HG02970 (cell line): Measurements from ENCODE around the gene EVI5.
"Not testable (repeated sequence)": the region's sequence is repeated elsewhere in the genome, so short reads cannot be mapped to it uniquely, and the experiment has no call there.

Source experiments
- ATAC-seq: cut with Tn5 transposase; IDR thresholded peaks from one replicate; pipeline ENCODE4 v1.9.1; 2021; ENCODE audit warnings: mild to moderate bottlenecking, moderate library complexity, moderate number of reproducible peaks; ENCODE audit not compliant: unreplicated experiment, low FRiP score

EVI5 gene

DNA sequence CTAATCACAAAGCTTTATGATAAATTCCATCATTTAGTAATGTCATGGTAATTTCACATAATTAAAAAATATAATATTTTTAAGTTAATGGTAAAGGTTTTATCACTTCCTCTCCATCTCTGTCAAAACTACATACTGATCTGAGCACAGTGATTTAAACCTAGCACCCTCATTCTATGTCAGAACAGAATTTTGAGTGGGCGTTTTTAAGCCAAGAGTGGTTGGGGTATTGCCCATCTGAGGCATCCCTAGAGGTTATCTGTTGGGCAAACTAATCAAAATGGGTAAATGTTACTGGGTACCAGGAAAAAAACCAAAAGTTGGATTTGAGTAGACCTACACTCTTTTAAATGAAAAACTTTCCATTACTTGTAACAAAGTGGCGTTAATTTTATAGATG lies 197.5 kb downstream of the EVI5 start:
- no peak for ATAC-seq

DNA sequence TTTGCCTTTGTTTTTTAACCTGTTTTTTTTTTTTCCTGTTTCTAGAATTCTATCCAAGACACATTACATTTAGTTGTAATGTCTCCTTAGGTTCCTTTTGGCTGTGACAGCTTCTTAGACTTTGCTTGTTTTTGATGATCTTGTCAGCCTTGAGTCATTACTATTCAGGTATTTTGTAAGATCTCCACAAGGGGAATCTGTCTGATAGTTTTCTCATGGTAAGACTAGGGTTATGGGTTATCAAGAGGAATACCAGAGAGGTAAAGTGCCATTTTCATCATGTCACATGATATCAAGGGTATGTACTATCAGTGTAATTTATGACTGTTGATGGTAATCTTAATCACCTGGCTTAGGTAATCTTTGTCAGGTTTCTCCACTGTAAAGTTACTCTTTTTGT lies 199.1 kb downstream of the EVI5 start:
- ATAC-seq = no peak

DNA sequence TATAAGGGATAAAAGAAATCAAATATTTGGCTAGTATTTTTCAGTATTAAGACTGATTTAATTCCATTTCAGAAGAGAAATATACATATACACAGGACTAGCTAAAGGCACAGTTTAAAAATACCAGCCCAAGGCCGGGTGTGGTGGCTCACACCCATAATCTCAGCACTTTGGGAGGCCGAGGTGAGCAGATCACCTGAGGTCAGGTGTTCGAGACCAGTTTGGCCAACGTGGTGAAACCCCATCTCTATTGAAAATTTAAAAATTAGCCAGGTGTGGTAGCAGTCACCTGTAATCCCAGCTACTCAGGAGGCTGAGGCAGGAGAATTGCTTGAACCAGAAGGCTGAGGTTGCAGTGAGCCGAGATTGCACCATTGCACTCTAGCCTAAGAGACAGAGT lies 200.1 kb downstream of the EVI5 start:
- not testable (repeated sequence) for ATAC-seq

DNA sequence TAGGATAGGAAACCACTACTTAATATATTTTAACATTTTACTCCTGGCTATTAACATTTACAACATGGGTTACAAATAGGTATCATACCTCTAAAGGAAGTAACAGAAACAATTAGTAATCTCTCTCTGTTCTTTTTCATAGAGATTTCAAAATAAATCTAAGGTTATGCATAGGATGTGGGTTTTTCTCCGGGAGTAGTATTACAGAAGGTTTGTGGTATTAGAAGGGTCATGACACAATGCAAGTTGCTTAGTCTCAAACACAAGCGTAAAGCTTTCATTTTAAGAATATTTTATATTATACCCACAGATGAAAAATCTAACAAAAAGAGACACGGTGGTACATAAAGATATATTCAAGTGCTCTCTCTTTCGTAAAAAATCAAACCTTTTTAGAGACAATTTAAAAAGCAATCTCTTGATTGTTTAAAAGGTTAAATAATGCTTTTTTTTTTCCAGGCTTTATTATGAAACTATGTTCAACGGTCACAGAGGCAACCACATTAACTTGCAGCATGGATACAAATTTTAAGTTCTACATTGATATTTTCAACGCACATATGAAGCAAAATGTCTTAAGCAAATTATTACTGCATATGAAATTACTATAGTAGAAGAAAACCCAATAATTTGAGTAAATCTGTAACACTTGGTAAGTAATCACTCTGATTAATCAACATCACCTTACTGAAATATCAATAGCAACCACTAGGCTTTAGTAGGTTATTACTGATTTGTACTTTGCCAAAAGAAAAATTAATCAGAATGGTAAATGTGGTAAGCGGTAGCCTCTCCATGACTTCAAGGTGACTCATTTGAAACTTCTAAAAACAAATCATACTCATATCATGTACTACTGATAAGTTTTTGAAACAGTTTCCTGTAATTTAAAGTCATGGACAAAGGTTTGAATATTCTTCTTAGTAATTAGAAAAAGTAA lies 200.8 kb downstream of the EVI5 start:
- peak; percentile 80 for ATAC-seq

DNA sequence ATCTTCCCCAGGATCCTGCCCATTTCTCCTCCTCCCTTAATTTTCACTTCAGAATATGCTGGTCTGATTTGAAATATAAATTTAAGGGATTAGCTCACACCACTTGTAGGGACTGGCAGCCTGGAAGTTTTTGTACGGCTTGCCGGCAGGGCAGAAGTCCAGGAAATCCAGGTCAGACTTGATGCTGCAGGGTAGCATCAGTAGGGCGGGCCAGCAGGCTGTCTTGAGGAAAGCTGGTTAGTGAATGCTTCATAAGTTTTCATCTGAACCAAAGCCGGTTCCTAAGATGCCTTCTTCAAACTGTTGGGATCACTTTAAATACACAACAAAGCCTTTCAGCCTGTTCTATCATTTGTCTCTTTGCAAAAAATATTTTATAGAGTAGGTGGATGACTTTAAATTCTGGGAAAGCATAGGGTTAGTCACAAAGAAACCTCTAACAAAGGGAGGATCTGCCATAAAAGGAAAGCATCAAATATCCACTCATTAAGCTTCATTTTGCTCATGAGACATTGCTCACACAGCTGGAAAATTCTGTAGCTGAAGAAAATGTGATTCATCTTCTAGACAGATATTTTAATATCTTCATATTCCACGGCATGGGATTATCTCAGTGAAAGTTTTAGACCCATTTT lies 207.5 kb downstream of the EVI5 start:
- ATAC-seq = no peak

DNA sequence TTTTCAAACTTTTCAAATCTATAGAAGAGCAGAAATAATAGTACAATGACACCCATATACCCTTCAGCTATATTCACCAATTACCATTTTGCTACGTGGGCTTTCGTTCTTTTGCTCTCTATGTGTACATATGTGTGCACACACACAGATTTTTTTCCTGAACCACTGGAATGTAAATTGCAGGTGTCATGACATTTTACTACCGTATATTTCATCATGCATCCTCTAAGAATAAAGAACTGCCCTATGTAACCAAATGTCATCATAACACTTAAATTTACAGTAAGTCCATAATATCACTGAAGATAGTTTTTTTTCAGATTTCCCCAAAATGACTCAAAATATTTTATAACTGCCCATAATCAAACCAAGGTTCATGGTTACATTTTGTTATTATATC lies 209.8 kb downstream of the EVI5 start:
- ATAC-seq = no peak

DNA sequence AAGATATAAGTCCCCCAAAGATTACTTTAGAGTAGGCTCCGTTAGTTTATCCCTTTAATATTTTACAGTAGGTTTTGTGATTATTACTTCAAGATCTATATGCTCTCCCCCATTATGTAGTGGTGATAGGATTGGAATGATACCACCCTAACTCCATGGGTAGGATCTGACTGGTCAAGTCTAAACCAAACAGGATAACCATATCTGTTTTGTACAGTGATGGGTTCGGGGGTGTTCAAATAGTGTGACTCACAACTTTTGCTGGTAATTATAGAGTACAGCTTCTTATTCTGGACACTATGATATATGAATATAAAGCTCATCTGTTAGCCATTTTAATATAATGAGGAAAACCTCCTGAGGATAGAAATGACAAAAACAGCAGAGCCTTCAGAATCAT lies 212.4 kb downstream of the EVI5 start:
- ATAC-seq = no peak

DNA sequence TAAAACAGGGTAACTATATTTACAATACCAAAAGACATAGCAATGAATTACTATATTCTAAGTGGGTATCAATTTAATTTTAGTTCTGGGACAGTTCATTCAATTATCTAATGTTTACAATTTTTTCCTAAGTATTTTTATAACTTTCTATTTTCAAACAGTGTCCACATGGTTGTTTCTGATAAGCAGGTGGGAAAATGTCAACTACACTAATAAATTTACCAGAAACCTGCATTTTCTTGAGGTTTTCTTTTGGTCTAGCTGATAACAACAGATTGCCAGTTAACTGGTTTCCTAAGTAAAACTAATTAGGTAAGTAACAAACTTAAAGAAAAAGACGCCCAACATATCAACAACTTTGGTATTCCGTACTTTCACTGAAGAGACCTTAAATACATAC lies 213.3 kb downstream of the EVI5 start:
- no peak for ATAC-seq

DNA sequence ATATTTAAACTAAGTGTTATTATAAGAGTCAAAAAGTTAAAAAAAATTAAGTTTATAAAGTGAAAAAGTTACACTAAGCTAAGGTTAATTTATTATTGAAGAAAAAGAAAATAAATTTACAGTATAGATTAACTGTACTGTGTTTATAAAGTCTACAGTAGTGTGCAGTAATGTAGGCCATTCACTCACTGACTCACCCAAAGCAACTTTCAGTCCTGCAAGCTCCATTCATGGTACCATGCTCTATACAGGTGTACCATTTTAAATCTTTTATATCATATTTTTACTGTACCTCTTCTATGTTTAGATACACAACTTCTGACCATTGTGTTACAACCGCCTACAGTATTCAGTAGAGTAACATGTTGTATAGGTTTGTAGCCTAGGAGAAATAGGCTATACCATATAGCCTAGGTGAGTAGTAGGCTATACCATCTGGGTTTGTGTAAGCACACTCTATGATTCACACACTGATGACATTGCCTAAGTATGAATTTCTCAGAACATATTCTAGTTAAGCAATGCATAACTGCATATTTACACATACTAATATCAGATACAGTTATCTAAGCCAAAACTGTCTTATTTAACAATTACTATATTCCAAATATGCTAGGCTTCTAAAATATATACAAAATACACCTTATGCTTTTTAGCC lies 217.6 kb downstream of the EVI5 start:
- ATAC-seq = no peak

DNA sequence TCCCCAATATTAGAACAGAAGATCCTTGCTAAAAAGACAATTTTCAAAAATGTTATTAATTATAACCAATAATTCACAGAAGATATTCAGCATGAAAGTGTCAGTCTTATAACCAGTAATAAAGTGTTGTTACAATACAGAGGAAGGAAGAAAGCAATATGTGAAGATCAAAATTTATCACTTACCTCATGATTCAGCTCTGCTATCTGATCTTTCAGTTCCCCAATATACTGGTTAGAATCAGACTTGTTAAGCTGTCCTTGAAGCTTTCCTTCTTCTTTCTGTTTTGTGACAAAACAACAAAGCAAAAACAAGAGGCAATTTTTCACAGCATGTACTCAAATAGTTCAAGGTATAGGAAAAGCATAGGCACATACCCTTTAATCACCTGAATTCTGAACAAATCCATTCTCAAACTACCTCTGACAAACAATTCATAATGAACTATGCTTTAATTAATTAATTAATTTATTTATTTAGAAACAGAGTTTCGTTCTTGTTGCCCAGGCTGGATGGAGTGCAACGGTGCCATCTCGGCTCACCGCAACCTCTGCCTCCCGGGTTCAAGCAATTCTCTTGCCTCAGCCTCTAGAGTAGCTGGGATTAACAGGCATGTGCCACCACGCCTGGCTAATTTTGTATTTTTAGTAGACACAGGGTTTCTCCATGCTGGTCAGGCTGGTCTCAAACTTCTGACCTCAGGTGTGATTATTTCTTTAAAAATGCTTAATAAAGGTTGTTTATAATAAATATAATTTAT lies 221.3 kb downstream of the EVI5 start:
- ATAC-seq = peak; percentile 80

DNA sequence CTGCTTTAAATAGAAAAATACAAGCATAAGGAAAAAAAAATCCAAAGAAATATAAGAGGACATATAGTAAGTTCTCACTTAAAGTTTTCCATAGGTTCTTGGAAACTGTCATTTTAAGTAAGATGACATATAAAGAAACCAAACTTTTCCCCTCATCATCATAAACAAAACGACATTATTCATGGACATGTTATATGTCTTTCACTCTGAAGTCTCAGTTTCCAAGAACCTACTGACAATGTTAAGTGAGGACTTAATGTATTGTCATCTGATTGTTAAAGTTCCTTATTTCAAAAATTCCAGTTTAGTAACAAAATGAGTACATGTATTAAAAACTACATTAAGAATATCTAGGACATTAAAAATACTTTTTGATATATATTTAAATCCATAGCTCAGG lies 228.6 kb downstream of the EVI5 start:
- no peak for ATAC-seq

DNA sequence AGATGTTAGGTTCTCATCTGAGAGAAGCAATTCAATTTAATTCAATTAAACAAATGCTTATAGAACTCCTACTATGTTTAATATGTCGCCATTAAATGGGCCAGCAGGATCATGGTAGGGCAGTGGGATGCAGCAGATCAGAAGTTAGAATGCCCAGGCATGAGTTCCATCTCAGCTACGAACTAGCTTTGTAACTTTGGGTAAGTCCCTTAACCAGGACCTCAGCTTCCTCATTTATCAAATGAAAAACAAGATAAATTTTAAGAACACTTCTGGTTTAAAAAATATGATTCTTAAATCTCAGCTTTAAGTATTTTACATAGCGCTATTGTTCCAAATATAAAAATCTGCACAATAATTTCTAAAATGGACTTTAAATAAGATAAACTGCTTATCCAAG lies 230.7 kb downstream of the EVI5 start:
- no peak for ATAC-seq

DNA sequence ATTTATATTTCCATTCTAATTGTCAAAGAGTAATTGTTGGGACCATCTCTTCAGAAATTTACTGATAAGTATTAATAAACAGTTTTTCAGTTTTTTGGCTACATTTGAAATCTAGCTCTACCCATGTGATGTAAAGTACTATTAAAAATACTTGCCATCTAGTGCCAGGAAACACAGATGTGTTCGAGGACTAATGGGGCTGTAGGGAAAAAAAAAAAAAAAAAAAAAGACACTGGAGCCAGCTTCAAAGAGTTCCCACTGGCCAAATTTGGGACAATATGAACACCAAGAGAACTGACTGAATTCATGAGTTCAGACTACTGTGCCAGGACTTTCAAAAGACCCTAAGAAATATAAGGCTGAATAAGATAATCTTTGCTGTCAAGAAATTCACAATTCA lies 233.0 kb downstream of the EVI5 start:
- ATAC-seq = no peak

DNA sequence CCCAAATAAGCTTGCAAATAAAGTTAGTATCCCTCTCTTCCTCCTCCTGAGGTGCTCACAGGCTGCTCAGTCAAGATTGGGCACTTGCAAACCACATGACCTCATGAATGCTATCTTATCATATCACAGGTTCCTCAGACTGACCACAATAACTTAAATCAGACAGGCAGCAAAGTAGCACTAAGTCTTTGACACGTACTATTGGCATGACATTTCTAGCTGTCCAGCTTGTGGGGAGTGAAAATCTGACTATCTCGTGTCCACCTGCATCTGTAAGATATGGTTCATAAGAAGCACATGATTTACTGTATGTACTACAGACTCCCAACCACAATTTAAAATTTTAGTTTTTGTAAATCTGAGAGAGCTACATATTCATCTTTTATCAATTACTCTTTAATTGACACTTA lies 240.1 kb downstream of the EVI5 start:
- no peak for ATAC-seq

DNA sequence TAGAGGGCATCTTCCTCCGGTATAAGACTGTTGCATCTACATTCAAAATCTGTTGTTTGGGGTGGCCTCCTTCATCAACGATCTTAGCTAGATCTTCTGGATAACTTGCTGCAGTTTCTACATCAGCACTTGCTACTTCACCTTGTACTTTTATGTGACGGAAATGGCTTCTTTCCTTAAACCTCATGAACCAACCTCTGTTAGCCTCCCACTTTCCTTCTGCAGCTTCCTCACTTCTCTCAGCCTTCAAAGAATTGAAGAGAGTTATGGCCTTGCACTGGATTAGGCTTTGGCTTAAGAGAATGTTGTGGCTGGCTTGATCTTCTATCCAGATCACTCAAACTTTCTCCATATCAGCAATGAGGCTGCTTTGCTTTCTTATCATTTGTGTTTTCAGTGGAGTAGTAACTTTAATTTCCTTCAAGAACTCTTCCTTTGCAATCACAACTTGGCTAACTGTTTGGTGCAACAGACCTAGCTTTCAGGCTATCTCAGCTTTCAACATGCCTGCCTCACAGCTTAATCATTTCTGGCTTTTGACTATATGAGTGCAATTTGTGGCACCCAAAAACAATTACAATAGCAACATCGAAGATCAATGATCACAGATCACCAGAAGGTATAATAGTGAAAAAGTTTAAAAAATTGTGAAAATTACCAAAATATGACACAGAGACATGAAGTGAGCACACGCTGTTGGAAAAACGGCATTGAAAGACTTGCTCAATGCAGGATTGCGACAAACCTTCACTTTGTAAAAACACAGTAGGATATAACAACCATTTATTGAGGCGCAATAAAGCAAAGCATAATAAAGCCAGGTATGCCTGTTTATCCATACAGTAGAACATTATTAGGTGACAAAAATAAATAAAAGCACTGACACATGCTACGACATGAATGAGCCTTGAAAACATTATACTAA lies 241.5 kb downstream of the EVI5 start:
- ATAC-seq = no peak

DNA sequence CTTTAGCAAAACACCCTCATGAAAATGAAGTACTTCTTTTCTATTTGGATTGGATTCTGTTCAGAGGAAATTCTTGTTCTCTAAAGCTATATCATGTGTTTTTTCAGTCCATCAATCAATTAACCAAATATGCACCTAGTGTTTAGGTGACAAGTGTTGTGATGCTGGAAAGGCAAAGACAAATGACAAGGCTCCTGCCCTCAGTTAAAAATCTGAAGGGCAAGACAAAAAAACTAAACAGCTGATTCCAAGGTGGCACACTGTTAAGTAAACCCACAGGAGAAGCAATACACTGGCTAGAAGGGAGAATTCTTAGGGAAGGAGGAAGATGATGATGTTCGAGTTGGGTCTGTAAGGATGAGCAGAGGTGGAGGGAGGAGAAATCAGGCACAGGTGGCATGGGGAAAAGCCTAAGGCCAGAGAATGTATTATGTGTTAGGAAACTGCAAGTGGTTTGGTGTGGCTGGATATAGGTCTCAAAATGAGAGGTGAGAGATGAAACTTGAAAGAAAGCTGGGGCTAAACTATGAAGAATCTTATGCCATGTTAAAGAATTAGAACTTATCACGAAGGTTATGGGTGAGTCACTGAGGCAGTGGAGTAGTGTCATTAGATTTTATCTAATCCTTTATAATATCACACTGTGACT lies 246.4 kb downstream of the EVI5 start:
- peak; percentile 42 for ATAC-seq

DNA sequence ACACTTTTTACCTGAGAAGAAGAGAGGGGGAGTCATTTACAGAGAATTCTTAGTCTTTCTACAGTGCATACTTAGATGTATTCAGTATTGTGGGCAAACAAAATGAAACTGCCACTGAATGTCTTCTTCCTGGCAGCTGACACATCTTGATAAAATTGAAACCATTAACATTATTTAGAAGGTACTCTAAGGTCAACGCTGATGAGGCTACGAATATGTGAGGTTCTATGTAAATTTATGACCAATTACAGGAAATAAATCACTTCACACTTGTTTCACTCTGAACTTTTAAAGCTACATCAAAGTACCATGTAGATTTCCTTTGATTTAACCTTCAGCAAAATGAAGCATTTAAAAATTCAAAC lies 246.9 kb downstream of the EVI5 start:
- peak; percentile 64 for ATAC-seq

DNA sequence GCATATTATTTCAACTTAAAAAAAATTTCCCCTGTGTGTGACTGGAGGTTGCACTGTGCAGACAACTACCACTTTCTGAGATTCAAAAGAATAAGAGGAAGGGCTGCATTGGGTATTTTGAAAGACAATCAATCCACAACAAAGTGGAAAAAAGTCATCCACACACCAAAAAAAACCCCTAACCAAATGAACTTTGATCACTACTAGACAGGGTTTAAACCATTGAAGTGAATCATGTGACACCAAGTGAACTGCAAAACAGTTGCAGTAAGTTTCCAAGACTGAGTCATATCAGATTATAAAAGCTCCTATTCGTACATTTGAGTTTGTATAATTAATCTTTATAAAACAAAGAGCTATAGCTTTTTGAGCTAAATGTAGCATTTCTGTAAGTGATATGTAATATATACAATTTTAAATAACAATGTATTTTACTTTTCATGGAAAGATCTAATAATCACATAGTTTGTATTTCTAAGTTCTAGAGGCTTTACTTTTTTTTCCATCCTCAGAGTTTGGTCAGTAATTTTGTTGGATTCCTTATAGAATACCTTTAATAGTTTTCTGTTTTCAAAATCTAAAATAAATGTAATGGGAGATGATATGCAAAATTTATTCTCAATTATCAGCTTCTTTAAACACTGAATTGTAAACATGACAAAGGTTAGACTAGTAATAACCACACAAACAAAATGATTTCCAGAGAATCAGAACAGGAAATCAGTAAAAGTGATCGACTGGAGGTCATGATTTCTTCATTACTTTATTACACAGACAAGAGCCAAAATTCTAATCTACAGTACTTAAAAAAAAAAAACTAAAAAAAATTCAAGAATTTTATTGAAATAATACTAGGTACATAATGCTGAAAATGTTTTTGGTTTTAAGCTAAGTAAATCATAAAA lies 247.7 kb downstream of the EVI5 start:
- ATAC-seq = peak; percentile 72
